ENCODE measurements around the gene THBS2. TPM values are rescaled to one million over a fixed set of nuclear protein-coding genes. Genes with fewer than 3 reads are reported as not detected.

The THBS2 gene
- total and polyA plus RNA-seq, 8 donors = under 0.01 to 56.0 (median 2.4) TPM

GRCh38 chr6:169167581-169168301, 85.9 kb downstream of the THBS2 start:
- DNase-seq = peak; percentile 13 to 55
- H3K36me3 ChIP-seq = no peaks in the 10 kb centered on the region
- H3K9me3 ChIP-seq = no peaks in the 10 kb centered on the region
- TF ChIP-seq CTCF (IDR thresholded peaks at IDR 0.05) (no peak), EP300 (IDR thresholded peaks at IDR 0.05) (no peak), POLR2A (IDR thresholded peaks at IDR 0.05) (no peak), POLR2AphosphoS5 (IDR thresholded peaks at IDR 0.05) (no peak)
- 82 to 88% (median 86%) methylated on average over 21 to 37 of the region's 37 CpGs for WGBS, 5 donors
- intact Hi-C loops (cut with DNase I; ENCODE audit: low total_unique reads) = no loop called here
- no peak overlapping the region for H3K27ac ChIP-seq
- H3K4me1 ChIP-seq = peaks cover 0 to 2% (median 0%) of the 10 kb centered on the region in 4 donors
- H3K4me3 ChIP-seq = no peak overlapping the region
- no peaks in the 10 kb centered on the region for H3K27me3 ChIP-seq

- peaks cover 0 to 4% (median 0%) of the 10 kb centered on the region in 4 donors for H3K4me1 ChIP-seq
- 89 to 96% (median 95%) methylated on average over 17 to 40 of the region's 40 CpGs for WGBS, 5 donors
- TF ChIP-seq POLR2A (IDR thresholded peaks at IDR 0.05) = no peak
- no peak for TF ChIP-seq EP300 (IDR thresholded peaks at IDR 0.05)
- no peak for TF ChIP-seq POLR2AphosphoS5 (IDR thresholded peaks at IDR 0.05)
- TF ChIP-seq CTCF (IDR thresholded peaks at IDR 0.05) = no peak
- H3K27me3 ChIP-seq = no peaks in the 10 kb centered on the region
- H3K27ac ChIP-seq = no peak overlapping the region
- intact Hi-C loops (cut with DNase I; ENCODE audit: low total_unique reads) = no loop called here
- H3K4me3 ChIP-seq = no peak overlapping the region
- peak in 1 of 2 donors; percentile 13 for DNase-seq
- no peaks in the 10 kb centered on the region for H3K9me3 ChIP-seq
- no peaks in the 10 kb centered on the region for H3K36me3 ChIP-seq
Observed at GRCh38 chr6:169166896-169167580, 86.6 kb downstream of the THBS2 start.
